Pons (tissue), 1 donor: ENCODE results near the gene FOXL1.

ENCODE experiments used
- DNase-seq: peaks from one replicate; pipeline ENCODE4 v3.0.0-alpha.2; 2016; ENCODE audit warnings: low spot score

FOXL1 gene

GRCh38 chr16:86549076-86549892 is 29.1 kb upstream of the FOXL1 start:
- no peak for DNase-seq

DNA sequence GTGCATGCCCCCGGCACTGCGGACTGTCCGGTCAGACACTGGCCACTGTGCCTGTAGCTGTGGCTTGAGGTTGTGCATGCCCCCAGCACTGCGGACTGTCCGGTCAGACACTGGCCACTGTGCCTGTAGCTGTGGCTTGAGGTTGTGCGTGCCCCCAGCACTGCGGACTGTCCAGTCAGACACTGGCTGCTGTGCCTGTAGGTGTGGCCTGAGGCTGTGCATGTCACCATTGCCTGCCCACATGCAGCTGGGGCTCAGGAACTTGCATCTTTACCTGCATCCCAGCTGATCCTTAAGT is 28.5 kb upstream of the FOXL1 start:
- no peak for DNase-seq

DNA sequence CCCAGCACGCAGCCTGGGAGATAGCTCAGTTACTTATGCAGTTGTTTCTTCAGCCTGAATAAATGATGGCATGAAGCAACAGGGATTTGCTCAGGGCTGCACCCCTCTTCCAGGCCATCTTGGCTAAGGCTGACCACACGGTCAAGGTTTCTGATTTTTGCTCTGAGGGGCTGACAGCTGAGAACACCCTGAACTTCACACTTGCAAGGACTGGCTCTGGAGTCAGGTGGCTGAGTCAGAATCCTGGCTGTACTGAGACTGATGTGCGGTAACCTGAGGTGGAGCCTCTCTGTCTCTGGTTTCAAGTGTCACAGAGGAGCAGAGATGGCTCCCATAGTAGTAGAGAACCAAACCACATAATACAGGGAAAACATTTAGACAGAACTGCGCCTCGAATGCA is 28.1 kb upstream of the FOXL1 start:
- no peak for DNase-seq

GRCh38 chr16:86553356-86553755 is 25.0 kb upstream of the FOXL1 start:
- no peak for DNase-seq

GRCh38 chr16:86554599-86554916 is 23.8 kb upstream of the FOXL1 start:
- no peak for DNase-seq

DNA sequence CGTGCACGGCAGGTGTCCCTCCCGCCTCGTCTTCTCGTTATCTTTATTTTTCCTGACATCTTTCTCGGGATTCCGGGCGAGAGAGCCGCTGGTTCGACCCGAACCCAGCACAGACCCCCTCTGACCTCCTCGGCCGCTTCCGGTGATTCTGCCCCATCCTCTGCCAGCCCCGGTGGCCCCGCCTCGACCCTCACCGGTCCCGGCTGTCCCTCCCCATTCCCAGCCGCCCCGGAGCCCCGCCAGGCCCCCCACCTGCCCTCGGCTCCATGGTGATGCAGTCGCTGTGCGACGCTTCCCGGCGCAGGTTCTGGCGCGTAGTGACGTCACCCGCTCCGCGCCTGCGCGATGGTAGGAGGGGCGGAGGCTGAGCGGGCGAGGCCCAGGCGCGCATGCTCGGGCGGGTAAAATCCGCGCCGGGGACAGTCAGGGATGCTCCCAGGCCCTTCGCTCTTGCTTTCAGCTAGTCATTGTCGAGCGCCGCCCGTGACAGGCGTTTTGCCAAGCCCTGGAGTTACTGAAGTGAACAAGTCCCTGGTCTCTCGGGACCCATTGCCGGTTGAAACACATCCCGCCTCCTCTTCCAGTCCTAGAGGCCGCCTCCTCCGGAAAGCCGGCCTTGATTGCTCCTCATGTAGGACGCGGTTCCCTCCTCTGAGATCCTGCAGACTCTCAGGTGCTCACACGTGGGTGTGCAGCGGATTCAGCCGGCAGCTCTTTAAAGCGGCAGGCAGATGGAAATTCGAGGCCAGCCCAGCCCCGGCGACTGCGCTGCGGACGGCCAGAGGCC is 23.2 kb upstream of the FOXL1 start, which contains the start of gene MTHFSD:
TSS of gene MTHFSD (minus strand) at position 319 of the 787 bp plus-strand sequence. CDS start at position 268, 51 bp downstream.
- DNase-seq = peak; percentile 84

DNA sequence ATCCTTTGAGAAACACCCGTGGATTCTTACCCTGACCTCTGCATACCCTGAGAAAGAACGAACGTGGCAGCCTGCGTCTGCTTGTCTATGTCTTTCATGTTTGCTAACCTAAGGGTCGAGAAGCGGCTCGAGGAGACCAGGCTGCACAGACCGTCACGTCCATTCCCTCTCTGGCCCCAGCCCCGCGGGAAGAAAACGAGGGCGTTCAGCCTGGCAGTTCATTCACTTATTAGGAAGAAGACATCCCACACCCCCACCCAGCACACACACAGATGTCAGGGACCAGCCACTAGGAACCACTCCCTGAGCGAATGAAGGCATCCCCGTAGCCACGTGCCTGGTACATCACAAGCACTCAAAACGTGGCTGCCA is 22.7 kb upstream of the FOXL1 start:
- DNase-seq = no peak

- DNase-seq = no peak
These were observed 21.8 kb upstream of the FOXL1 start for GRCh38 chr16:86556576-86556975.

DNA sequence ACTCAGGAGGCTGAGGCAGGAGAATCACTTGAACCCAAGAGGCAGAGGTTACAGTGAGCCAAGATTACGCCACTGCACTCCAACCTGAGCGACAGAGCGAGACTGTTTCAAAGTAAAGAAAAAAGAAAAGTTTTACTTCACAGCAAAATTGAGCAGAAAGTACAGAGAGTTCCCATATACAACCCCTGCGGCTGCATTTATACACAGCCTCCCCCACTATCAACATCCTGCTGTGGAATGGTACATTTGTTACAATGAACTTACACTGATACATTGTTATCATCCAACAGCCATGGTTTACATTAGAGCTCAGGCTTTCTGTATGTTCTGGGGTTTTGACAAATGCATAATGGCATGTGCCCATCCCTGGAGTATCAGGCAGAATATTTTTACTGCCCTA is 20.8 kb upstream of the FOXL1 start:
- DNase-seq = no peak

- no peak for DNase-seq
These were observed 19.8 kb upstream of the FOXL1 start for GRCh38 chr16:86558355-86559193.

DNA sequence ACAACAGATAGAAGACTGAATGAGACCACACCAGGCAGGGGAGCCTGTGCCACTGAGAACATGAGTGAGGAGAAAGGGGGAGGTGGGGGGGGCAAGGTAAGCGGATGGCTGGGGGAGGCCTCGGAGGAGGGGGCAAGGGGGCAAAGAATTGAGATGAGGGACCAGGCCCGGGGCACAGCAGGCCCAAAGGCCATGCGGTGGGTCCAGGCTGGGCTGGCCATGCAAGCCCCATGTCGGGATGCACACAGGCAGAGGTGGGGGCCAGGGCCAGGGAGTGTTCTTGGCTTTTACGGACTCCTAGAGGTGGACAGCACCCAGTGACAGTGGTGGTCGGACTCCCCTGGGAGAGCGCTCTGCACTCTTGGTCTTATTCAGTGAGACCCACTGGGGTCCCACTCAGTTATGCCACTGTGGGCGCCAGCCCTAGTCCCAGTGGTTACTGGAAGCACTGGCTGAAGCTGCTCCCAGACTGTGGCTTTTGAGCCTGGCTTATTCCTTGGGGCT is 18.5 kb upstream of the FOXL1 start:
- DNase-seq = no peak

GRCh38 chr16:86562356-86562755 is 16.0 kb upstream of the FOXL1 start:
- no peak for DNase-seq

GRCh38 chr16:86563469-86564345 is 14.6 kb upstream of the FOXL1 start:
- peak; percentile 88 for DNase-seq

- no peak for DNase-seq
These were observed 13.1 kb upstream of the FOXL1 start for GRCh38 chr16:86565181-86565631.

- DNase-seq = no peak
These were observed 12.5 kb upstream of the FOXL1 start for GRCh38 chr16:86565644-86566511.

DNA sequence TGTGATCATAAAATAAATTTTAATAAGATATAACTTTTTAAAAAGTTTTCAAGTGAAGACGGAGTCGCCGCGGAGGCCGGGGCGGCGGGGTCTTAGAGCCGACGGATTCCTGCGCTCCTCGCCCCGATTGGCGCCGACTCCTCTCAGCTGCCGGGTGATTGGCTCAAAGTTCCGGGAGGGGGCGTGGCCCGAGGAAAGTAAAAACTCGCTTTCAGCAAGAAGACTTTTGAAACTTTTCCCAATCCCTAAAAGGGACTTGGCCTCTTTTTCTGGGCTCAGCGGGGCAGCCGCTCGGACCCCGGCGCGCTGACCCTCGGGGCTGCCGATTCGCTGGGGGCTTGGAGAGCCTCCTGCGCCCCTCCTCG is 11.8 kb upstream of the FOXL1 start, which contains the start of gene FOXC2:
TSS of gene FOXC2 (plus strand) at position 229 of the 365 bp plus-strand sequence. CDS start 507 bp downstream, outside the sequence.
- DNase-seq = no peak

DNA sequence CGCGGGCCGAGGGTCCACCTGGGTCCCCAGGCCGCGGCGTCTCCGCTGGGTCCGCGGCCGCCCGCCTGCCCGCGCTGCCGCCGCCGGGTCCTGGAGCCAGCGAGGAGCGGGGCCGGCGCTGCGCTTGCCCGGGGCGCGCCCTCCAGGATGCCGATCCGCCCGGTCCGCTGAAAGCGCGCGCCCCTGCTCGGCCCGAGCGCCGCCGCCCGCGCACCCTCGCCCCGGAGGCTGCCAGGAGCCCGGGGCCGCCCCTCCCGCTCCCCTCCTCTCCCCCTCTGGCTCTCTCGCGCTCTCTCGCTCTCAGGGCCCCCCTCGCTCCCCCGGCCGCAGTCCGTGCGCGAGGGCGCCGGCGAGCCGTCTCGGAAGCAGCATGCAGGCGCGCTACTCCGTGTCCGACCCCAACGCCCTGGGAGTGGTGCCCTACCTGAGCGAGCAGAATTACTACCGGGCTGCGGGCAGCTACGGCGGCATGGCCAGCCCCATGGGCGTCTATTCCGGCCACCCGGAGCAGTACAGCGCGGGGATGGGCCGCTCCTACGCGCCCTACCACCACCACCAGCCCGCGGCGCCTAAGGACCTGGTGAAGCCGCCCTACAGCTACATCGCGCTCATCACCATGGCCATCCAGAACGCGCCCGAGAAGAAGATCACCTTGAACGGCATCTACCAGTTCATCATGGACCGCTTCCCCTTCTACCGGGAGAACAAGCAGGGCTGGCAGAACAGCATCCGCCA is 11.2 kb upstream of the FOXL1 start:
- DNase-seq = no peak

GRCh38 chr16:86567701-86568581 is 10.4 kb upstream of the FOXL1 start:
- DNase-seq = no peak
